DLD1 (cell line): Measurements from ENCODE around the gene NR1H3.
"Not testable (repeated sequence)": the region's sequence is repeated elsewhere in the genome, so short reads cannot be mapped to it uniquely, and the experiment has no call there.

ENCODE experiments used
- in situ Hi-C: cut with HindIII; loops from 2 replicates; pipeline ENCODE4 v1.10.0; 2017; ENCODE audit warnings: low sequenced_read_pairs

Gene NR1H3

GRCh38 chr11:47257517-47258316 lies at the start of gene NR1H3:
Gene NR1H3, plus strand, starts transcription at chr11:47257996. Its CDS starts 1,221 bp downstream, at chr11:47259217.
- in situ Hi-C loops = no loop called here

- in situ Hi-C loops = not testable (repeated sequence)
Observed at GRCh38 chr11:47208008-47208552, 49.7 kb upstream of the NR1H3 start.

- in situ Hi-C loops = no loop called here
Observed at GRCh38 chr11:47208628-47209027, 49.2 kb upstream of the NR1H3 start.

GRCh38 chr11:47212938-47213337 lies 44.9 kb upstream of the NR1H3 start:
- in situ Hi-C loops = no loop called here

GRCh38 chr11:47213950-47214565 lies 43.7 kb upstream of the NR1H3 start:
- in situ Hi-C loops = no loop called here

GRCh38 chr11:47215366-47215910 lies 42.4 kb upstream of the NR1H3 start:
- in situ Hi-C loops = no loop called here

GRCh38 chr11:47216121-47216798 lies 41.5 kb upstream of the NR1H3 start:
- in situ Hi-C loops = no loop called here

- in situ Hi-C loops = no loop called here
Observed at GRCh38 chr11:47220401-47220821, 37.4 kb upstream of the NR1H3 start.

GRCh38 chr11:47222696-47223095 lies 35.1 kb upstream of the NR1H3 start:
- in situ Hi-C loops = no loop called here

- in situ Hi-C loops = no loop called here
Observed at GRCh38 chr11:47225552-47226400, 32.0 kb upstream of the NR1H3 start.

- in situ Hi-C loops = no loop called here
Observed at GRCh38 chr11:47229161-47229560, 28.6 kb upstream of the NR1H3 start.

GRCh38 chr11:47233051-47233450 lies 24.7 kb upstream of the NR1H3 start:
- in situ Hi-C loops = loop anchor here (5.0 kb wide), 1 partner anchor 99 kb away; no protein-coding TSS in a partner anchor

GRCh38 chr11:47233989-47234668 lies 23.7 kb upstream of the NR1H3 start:
- in situ Hi-C loops = loop anchor here (5.0 kb wide), 1 partner anchor 98 kb away; no protein-coding TSS in a partner anchor

- in situ Hi-C loops = loop anchor here (5.0 kb wide), 1 partner anchor 98 kb away; no protein-coding TSS in a partner anchor
Observed at GRCh38 chr11:47234669-47235100, 23.1 kb upstream of the NR1H3 start.

- in situ Hi-C loops = no loop called here
Observed at GRCh38 chr11:47235163-47235562, 22.6 kb upstream of the NR1H3 start.

- in situ Hi-C loops = no loop called here
Observed at GRCh38 chr11:47236482-47236881, 21.3 kb upstream of the NR1H3 start.

GRCh38 chr11:47239852-47240251 lies 17.9 kb upstream of the NR1H3 start:
- in situ Hi-C loops = no loop called here

- in situ Hi-C loops = no loop called here
Observed at GRCh38 chr11:47241841-47242301, 15.9 kb upstream of the NR1H3 start.

- in situ Hi-C loops = no loop called here
Observed at GRCh38 chr11:47242596-47243192, 15.1 kb upstream of the NR1H3 start.
